ENCODE data around the gene WDR87.
"Not testable (repeated sequence)": the region's sequence is repeated elsewhere in the genome, so short reads cannot be mapped to it uniquely, and the experiment has no call there.

Gene WDR87

DNA sequence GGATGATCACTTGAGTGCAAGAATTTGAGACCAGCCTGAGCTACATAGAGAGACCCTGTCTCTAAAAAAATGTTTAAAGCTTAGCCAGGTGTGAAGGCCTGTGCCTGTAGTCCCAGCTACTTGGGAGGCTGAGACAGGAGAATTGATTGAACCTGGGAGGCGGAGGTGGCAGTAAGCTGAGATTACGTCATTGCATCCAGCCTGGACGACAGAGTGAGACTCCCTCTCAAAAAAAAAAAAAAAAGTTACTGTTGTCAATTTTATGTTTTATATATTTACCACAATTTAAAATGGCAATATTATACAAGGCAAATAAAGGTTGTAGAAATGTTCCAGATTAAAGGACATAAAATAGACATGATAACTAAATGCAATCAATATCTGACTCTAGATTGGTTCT, 29.2 kb downstream of the WDR87 start:
- DNase-seq (ENCODE audit: low read depth): no peak

DNA sequence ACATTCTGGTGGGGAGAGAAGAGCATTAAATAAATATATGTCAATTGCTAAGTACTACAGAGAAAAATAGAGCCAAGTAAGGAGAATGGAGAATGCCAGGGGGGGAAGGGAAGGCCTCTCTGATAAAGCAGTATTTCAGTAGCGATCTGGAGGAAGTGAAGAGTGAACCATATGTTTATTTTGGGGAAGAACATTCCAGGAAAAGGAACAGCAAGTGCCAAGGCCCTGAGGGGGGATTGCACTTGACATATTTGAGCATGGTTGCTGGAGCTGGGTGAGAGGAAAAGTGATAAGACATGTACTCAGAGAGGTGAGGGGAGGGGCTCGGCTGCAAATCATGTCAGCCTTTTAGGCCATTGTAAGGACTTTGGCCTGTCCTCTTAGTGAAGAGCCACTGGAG, 30.4 kb downstream of the WDR87 start:
- no peak for DNase-seq (ENCODE audit: low read depth)

DNA sequence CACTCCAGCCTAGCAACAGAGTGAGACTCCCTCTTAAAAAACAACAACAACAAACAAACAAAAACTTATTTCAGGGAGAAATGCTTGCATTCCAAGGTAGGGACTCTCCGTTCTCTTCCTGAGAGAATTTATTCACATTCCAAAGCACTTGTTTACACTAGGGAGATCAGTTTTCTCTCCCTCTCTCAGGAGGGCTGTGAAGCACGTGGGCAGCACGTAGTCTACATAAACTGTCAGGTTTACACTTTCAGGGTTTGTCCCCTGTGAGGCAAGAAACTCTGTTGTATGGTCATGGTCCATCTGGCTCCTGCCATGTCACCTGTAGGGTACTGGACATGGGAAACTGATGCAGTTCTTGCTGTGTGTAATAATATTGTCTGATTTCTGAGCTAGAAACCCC, 31.6 kb downstream of the WDR87 start:
- no peak for DNase-seq (ENCODE audit: low read depth)

DNA sequence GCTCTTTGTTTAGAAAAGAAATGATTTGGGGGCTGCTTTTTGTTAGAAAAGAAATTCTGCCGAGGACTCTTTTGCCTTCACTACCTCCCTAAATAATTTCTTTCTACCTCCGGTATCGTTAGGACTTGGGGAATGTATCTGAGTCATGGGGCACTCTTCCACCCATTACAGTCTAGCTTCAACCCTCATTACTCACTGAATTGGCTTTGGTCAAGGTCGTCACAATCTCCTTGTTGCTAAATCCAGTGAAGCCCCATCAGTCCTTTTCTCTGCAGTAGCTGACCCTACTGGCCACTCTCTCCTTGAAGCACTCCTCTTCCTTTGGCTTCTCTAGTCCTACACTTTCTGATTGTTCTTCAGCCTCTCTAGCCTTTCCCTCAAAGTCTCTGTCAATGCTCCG, 34.0 kb downstream of the WDR87 start:
- DNase-seq (ENCODE audit: low read depth): no peak

DNA sequence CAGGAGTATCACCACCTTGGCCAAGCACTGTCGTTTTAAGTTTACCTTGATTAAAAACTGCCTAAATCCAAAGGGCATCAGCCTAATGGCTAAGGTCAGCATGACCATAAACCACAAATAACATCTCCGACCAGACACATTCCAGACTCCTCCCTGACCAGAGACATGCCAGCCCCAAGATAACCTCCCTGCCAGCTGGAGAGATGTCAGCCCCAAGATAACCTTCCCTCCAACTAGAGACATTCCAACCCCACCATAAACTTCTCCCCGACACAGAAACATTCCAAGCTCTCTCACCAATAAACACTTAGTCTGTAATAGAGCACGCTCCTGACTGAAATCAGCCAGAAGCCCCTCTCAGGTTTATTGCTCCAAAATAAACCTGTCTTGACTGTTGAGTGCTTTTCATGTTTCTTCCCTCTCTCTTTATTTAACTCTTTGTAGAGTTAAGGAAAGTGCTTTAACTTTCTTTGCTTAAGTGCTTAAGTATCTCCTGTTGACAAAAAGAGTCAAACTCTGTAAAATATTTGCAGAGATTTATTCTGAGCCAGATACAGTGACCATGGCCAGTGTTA, 36.5 kb downstream of the WDR87 start:
- DNase-seq (ENCODE audit: low read depth): no peak

- DNase-seq (ENCODE audit: low read depth): no peak
Measured at GRCh38 chr19:37867831-37868230, 38.6 kb downstream of the WDR87 start.

GRCh38 chr19:37865930-37866329, 40.5 kb downstream of the WDR87 start:
- not testable (repeated sequence) for DNase-seq (ENCODE audit: low read depth)

- no peak for DNase-seq (ENCODE audit: low read depth)
Measured at GRCh38 chr19:37864501-37864900, 41.9 kb downstream of the WDR87 start.

GRCh38 chr19:37855098-37855497, 51.3 kb downstream of the WDR87 start:
- DNase-seq (ENCODE audit: low read depth): no peak

- DNase-seq (ENCODE audit: low read depth): no peak
Measured at GRCh38 chr19:37845932-37846331, 60.5 kb downstream of the WDR87 start.
